ENCODE results near the gene TDP1. TPM values are rescaled to one million over a fixed set of nuclear protein-coding genes. Genes with fewer than 3 reads are reported as not detected.

The TDP1 gene
- total and polyA plus RNA-seq, 2 experiments from 2014 or later, result 12.1 to 19.4 TPM

- H4K20me1 ChIP-seq (ENCODE audit: insufficient read depth, poor library complexity, severe bottlenecking), result no peaks in the 10 kb centered on the region
- 37% methylated on average over 11 of the region's 11 CpGs for WGBS (ENCODE audit: low lambda C conversion rate, missing lambda C conversion rate)
- H2AFZ ChIP-seq, result no peak overlapping the region
- no peaks in the 10 kb centered on the region for H3K9me3 ChIP-seq (ENCODE audit: low read depth)
- no peak overlapping the region for H3K4me3 ChIP-seq
- no peak overlapping the region for H3K27ac ChIP-seq
- no peak for TF ChIP-seq EZH2 (IDR thresholded peaks at IDR 0.05; ENCODE audit: borderline replicate concordance)
- no peak for TF ChIP-seq CTCF (IDR thresholded peaks at IDR 0.05; ENCODE audit: poor library complexity)
- no peak for TF ChIP-seq EZH2phosphoT487 (IDR thresholded peaks at IDR 0.05; ENCODE audit: low read depth, severe bottlenecking, unreplicated experiment)
- peak overlapping the region; percentile 98 for H3K4me2 ChIP-seq
- H3K79me2 ChIP-seq, result no peaks in the 10 kb centered on the region
- peaks cover 22% of the 10 kb centered on the region for H3K4me1 ChIP-seq (ENCODE audit: insufficient read depth)
- DNase-seq (ENCODE audit: low spot score), result no peak
- H3K27me3 ChIP-seq, result peaks cover 84% of the 10 kb centered on the region
- no peaks in the 10 kb centered on the region for H3K9me2 ChIP-seq (replicated peaks; ENCODE audit: insufficient read depth)
- no peaks in the 10 kb centered on the region for H3K36me3 ChIP-seq (replicated peaks; ENCODE audit: insufficient read depth, low read depth)
Observed at GRCh38 chr14:90062822-90063539, 107.3 kb downstream of the TDP1 start.

DNA sequence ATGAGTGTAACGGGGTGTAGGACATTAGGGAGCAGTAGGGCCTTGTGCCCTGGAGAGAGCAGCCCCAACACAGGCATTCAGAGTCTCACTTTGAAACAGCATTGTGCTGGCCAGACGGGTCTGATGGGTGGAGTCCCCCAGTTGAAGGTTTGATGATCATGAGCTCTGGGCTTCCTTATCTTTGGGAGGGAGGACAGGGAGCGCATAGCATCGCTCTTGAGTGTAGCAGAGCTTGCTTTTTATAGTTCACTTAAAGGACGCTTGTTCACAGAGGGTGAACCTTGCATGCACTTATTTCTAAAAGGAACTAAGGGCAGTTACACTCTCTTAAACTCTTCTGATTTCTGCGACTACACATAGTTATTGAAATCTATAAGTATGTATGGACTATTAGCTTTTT, 116.6 kb downstream of the TDP1 start:
- Histone ChIP-seq H4K20me1 (ENCODE audit: insufficient read depth, poor library complexity, severe bottlenecking) (no peaks in the 10 kb centered on the region), H3K27me3 (peaks cover 35% of the 10 kb centered on the region), H3K79me2 (no peaks in the 10 kb centered on the region), H3K36me3 (replicated peaks; ENCODE audit: insufficient read depth, low read depth) (no peaks in the 10 kb centered on the region), H3K9me2 (replicated peaks; ENCODE audit: insufficient read depth) (no peaks in the 10 kb centered on the region), H3K4me3 (no peak overlapping the region), H3K4me1 (ENCODE audit: insufficient read depth) (no peaks in the 10 kb centered on the region), H3K4me2 (no peak overlapping the region), H3K9me3 (ENCODE audit: low read depth) (no peaks in the 10 kb centered on the region), H2AFZ (no peak overlapping the region), H3K27ac (no peak overlapping the region)
- 77% methylated on average over 6 of the region's 6 CpGs for WGBS (ENCODE audit: low lambda C conversion rate, missing lambda C conversion rate)
- no peak for DNase-seq (ENCODE audit: low spot score)
- no peak for TF ChIP-seq EZH2 (IDR thresholded peaks at IDR 0.05; ENCODE audit: borderline replicate concordance)
- no peak for TF ChIP-seq CTCF (IDR thresholded peaks at IDR 0.05; ENCODE audit: poor library complexity)
- no peak for TF ChIP-seq EZH2phosphoT487 (IDR thresholded peaks at IDR 0.05; ENCODE audit: low read depth, severe bottlenecking, unreplicated experiment)

DNA sequence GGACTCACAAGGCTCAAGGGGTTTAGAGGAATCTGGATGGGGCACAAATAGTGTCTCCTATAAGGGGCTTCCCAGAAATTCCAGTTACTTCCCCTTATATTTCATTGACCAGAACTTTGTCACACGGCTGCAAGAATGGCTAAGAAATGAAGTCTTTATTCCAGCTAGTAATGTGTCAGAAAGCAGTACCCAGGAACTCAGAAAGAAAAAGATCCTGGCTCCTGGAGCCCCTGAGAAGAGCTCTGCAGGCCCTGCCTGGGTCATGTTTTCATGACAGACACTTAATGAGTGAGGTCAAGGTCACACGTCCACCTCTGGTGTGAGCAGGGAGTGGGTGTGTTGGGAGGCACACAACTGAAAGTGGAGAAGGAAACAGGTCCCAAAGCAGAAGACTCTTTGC, 123.8 kb downstream of the TDP1 start:
- Histone ChIP-seq H4K20me1 (ENCODE audit: insufficient read depth, poor library complexity, severe bottlenecking) (no peaks in the 10 kb centered on the region), H3K4me3 (no peak overlapping the region), H3K4me2 (no peak overlapping the region), H3K4me1 (ENCODE audit: insufficient read depth) (no peaks in the 10 kb centered on the region), H3K27me3 (peaks cover 9% of the 10 kb centered on the region), H3K9me3 (ENCODE audit: low read depth) (no peaks in the 10 kb centered on the region), H3K9me2 (replicated peaks; ENCODE audit: insufficient read depth) (no peaks in the 10 kb centered on the region), H3K79me2 (no peaks in the 10 kb centered on the region), H3K27ac (no peak overlapping the region), H3K36me3 (replicated peaks; ENCODE audit: insufficient read depth, low read depth) (no peaks in the 10 kb centered on the region), H2AFZ (no peak overlapping the region)
- 88% methylated on average over 2 of the region's 2 CpGs for WGBS (ENCODE audit: low lambda C conversion rate, missing lambda C conversion rate)
- no peak for DNase-seq (ENCODE audit: low spot score)
- TF ChIP-seq CTCF (IDR thresholded peaks at IDR 0.05; ENCODE audit: poor library complexity) (no peak), EZH2 (IDR thresholded peaks at IDR 0.05; ENCODE audit: borderline replicate concordance) (no peak), EZH2phosphoT487 (IDR thresholded peaks at IDR 0.05; ENCODE audit: low read depth, severe bottlenecking, unreplicated experiment) (no peak)
